Mesenchymal stem cell (in vitro differentiated cells and primary cell): Measurements from ENCODE around the gene STK32B.
A peak's percentile ranks its signal among the peaks of the same experiment; 100 is the strongest.

Source experiments
- DNase-seq: peaks from one replicate; pipeline ENCODE4 v3.0.0-alpha.2; 2013
- H2AFZ ChIP-seq: one replicate; pipeline ENCODE4 v1.6.1; 2013; ENCODE audit warnings: low read depth, mild to moderate bottlenecking, control low read depth, inconsistent platforms, low read length, moderate library complexity
- H2AK5ac ChIP-seq: 2 replicates; pipeline ENCODE4 v1.6.1; 2013; ENCODE audit warnings: low read length, moderate library complexity, mild to moderate bottlenecking, inconsistent platforms; ENCODE audit not compliant: severe bottlenecking
- H2BK120ac ChIP-seq: one replicate; pipeline ENCODE4 v1.6.1; 2013; ENCODE audit warnings: low read depth, mild to moderate bottlenecking, inconsistent platforms, low read length, moderate library complexity
- H2BK12ac ChIP-seq, 2 experiments: one replicate each; pipeline ENCODE4 v1.6.1; 2013; ENCODE audit warnings: inconsistent platforms in 2 of 2, low read length in 2 of 2, mild to moderate bottlenecking in 2 of 2, moderate library complexity in 2 of 2, control low read depth in 1 of 2
- H2BK15ac ChIP-seq: one replicate; pipeline ENCODE4 v1.6.1; 2013; ENCODE audit warnings: mild to moderate bottlenecking, low read depth, inconsistent platforms; ENCODE audit not compliant: poor library complexity, severe bottlenecking
- H2BK5ac ChIP-seq: 2 replicates; pipeline ENCODE4 v1.6.1; 2013; ENCODE audit warnings: low read depth, mild to moderate bottlenecking, low read length, control low read depth, inconsistent platforms; ENCODE audit not compliant: poor library complexity, severe bottlenecking
- H3K14ac ChIP-seq, 2 experiments: one replicate each; pipeline ENCODE4 v1.6.1; 2013; ENCODE audit warnings: inconsistent platforms in 2 of 2, low read length in 2 of 2, control low read depth in 1 of 2, mild to moderate bottlenecking in 1 of 2, moderate library complexity in 1 of 2
- H3K18ac ChIP-seq, 2 experiments: one replicate each; pipeline ENCODE4 v1.6.1; 2013; ENCODE audit warnings: inconsistent platforms in 2 of 2, low read length in 2 of 2, control low read depth in 1 of 2, low read depth in 1 of 2, mild to moderate bottlenecking in 1 of 2
- H3K23ac ChIP-seq, 2 experiments: one replicate each; pipeline ENCODE4 v1.6.1; 2013; ENCODE audit warnings: inconsistent platforms in 2 of 2, low read length in 2 of 2, mild to moderate bottlenecking in 2 of 2, moderate library complexity in 2 of 2, control low read depth in 1 of 2
- H3K27ac ChIP-seq: 2 replicates; pipeline ENCODE4 v1.5.1; 2013; ENCODE audit warnings: mild to moderate bottlenecking, moderate library complexity, low read length, control low read depth, inconsistent platforms; ENCODE audit not compliant: poor library complexity, severe bottlenecking
- H3K27me3 ChIP-seq, 2 experiments: 2 replicates each; pipeline versions ENCODE4 v1.6.1 to v1.7.0; 2013; ENCODE audit warnings: low read length in 2 of 2, mild to moderate bottlenecking in 2 of 2, moderate library complexity in 2 of 2, control low read depth in 1 of 2, inconsistent platforms in 1 of 2; ENCODE audit not compliant: control insufficient read depth in 1 of 2, insufficient read depth in 1 of 2
- H3K36me3 ChIP-seq, 2 experiments: 2 replicates each; pipeline versions ENCODE4 v1.6.1 to v1.7.0; 2013; ENCODE audit warnings: low read length in 2 of 2, control low read depth in 1 of 2, inconsistent platforms in 1 of 2, low read depth in 1 of 2, mild to moderate bottlenecking in 1 of 2; ENCODE audit not compliant: insufficient read depth in 2 of 2, control insufficient read depth in 1 of 2
- H3K4ac ChIP-seq, 2 experiments: one replicate each; pipeline ENCODE4 v1.6.1; 2013; ENCODE audit warnings: inconsistent platforms in 2 of 2, low read length in 2 of 2, mild to moderate bottlenecking in 2 of 2, moderate library complexity in 2 of 2, control low read depth in 1 of 2, low read depth in 1 of 2
- H3K4me1 ChIP-seq: 2 replicates; pipeline ENCODE4 v1.6.1; 2013; ENCODE audit warnings: low read depth, low read length, control low read depth; ENCODE audit not compliant: control insufficient read depth, insufficient read depth
- H3K4me2 ChIP-seq: 2 replicates; pipeline ENCODE4 v1.6.1; 2013; ENCODE audit warnings: low read length, mild to moderate bottlenecking, inconsistent platforms; ENCODE audit not compliant: poor library complexity, severe bottlenecking
- H3K4me3 ChIP-seq, 2 experiments: 2 replicates each; pipeline versions ENCODE4 v1.5.1 to v1.7.0; 2013; ENCODE audit warnings: low read length in 2 of 2, mild to moderate bottlenecking in 2 of 2, control low read depth in 1 of 2, low read depth in 1 of 2; ENCODE audit not compliant: insufficient read depth in 1 of 2
- H3K79me1 ChIP-seq: replicated peaks from 2 replicates; pipeline ENCODE4 v1.6.1; 2013; ENCODE audit warnings: mild to moderate bottlenecking, control low read depth, low read length, inconsistent platforms; ENCODE audit not compliant: poor library complexity, severe bottlenecking
- H3K9ac ChIP-seq: 2 replicates; pipeline ENCODE4 v1.7.0; 2013; ENCODE audit warnings: mild to moderate bottlenecking, low read length, moderate library complexity
- H3K9me3 ChIP-seq: 2 replicates; pipeline ENCODE4 v1.7.0; 2013; ENCODE audit warnings: mild to moderate bottlenecking, low read length; ENCODE audit not compliant: control insufficient read depth
- H4K8ac ChIP-seq: one replicate; pipeline ENCODE4 v1.6.1; 2013; ENCODE audit warnings: inconsistent platforms, mild to moderate bottlenecking, low read length, moderate library complexity
- H4K91ac ChIP-seq: one replicate; pipeline ENCODE4 v1.6.1; 2013; ENCODE audit warnings: mild to moderate bottlenecking, low read length, inconsistent platforms
- WGBS: methylation state at CpG from one replicate; pipeline ENCODE4 v1.1.7; 2013; ENCODE audit warnings: mixed read lengths; 5-methylcytosine and 5-hydroxymethylcytosine counted together

The STK32B gene

GRCh38 chr4:5471691-5472090, 420.4 kb downstream of the STK32B start:
- Histone ChIP-seq H3K27ac (no peak overlapping the region), H3K23ac (no peak overlapping the region), H3K18ac (no peak overlapping the region), H3K9me3 (no peaks in the 10 kb centered on the region), H2AFZ (no peak overlapping the region), H2AK5ac (no peak overlapping the region), H2BK15ac (no peak overlapping the region), H2BK5ac (no peak overlapping the region), H3K4me3 (no peak overlapping the region), H2BK12ac (no peak overlapping the region), H3K4me2 (no peak overlapping the region), H3K4me1 (peaks cover 1% of the 10 kb centered on the region), H3K14ac (no peak overlapping the region), H4K91ac (no peak overlapping the region), H3K4ac (no peak overlapping the region), H3K27me3 (no peaks in the 10 kb centered on the region), H4K8ac (no peak overlapping the region), H3K9ac (no peak overlapping the region), H2BK120ac (no peak overlapping the region), H3K36me3 (peaks cover 0 to 31% of the 10 kb centered on the region in 2 experiments), H3K79me1 (no peaks in the 10 kb centered on the region)
- 87% methylated on average over 7 of the region's 7 CpGs for WGBS
- no peak for DNase-seq

- no peak overlapping the region for H4K8ac ChIP-seq
- no peak overlapping the region for H3K27ac ChIP-seq
- no peak overlapping the region for H3K4me2 ChIP-seq
- no peak overlapping the region for H3K9ac ChIP-seq
- no peak overlapping the region for H3K23ac ChIP-seq
- no peak overlapping the region for H2AFZ ChIP-seq
- DNase-seq = no peak
- no peak overlapping the region for H3K4ac ChIP-seq
- H4K91ac ChIP-seq = no peak overlapping the region
- H3K4me3 ChIP-seq = no peak overlapping the region
- H3K27me3 ChIP-seq = no peaks in the 10 kb centered on the region
- WGBS = 93% methylated on average over 6 of the region's 6 CpGs
- H3K9me3 ChIP-seq = no peaks in the 10 kb centered on the region
- H3K4me1 ChIP-seq = peaks cover 1% of the 10 kb centered on the region
- H3K18ac ChIP-seq = no peak overlapping the region
- peaks cover 0 to 27% of the 10 kb centered on the region in 2 experiments for H3K36me3 ChIP-seq
- H2BK5ac ChIP-seq = no peak overlapping the region
- H2BK120ac ChIP-seq = no peak overlapping the region
- no peak overlapping the region for H2BK15ac ChIP-seq
- no peak overlapping the region for H2BK12ac ChIP-seq
- no peaks in the 10 kb centered on the region for H3K79me1 ChIP-seq
- no peak overlapping the region for H2AK5ac ChIP-seq
- H3K14ac ChIP-seq = no peak overlapping the region
Observed at GRCh38 chr4:5472160-5472591, 420.9 kb downstream of the STK32B start.

GRCh38 chr4:5473125-5473524, 421.8 kb downstream of the STK32B start:
- DNase-seq = no peak
- no peaks in the 10 kb centered on the region for H3K79me1 ChIP-seq
- no peak overlapping the region for H2BK15ac ChIP-seq
- WGBS = 91% methylated on average over 5 of the region's 5 CpGs
- no peak overlapping the region for H3K14ac ChIP-seq
- H2BK5ac ChIP-seq = no peak overlapping the region
- no peak overlapping the region for H2BK12ac ChIP-seq
- H2AFZ ChIP-seq = no peak overlapping the region
- H4K8ac ChIP-seq = no peak overlapping the region
- peaks cover 0 to 23% of the 10 kb centered on the region in 2 experiments for H3K36me3 ChIP-seq
- no peak overlapping the region for H3K4ac ChIP-seq
- H3K4me3 ChIP-seq = no peak overlapping the region
- H2BK120ac ChIP-seq = no peak overlapping the region
- H3K9ac ChIP-seq = no peak overlapping the region
- H3K27ac ChIP-seq = no peak overlapping the region
- no peaks in the 10 kb centered on the region for H3K27me3 ChIP-seq
- H3K4me2 ChIP-seq = no peak overlapping the region
- no peak overlapping the region for H2AK5ac ChIP-seq
- no peak overlapping the region for H4K91ac ChIP-seq
- H3K4me1 ChIP-seq = peaks cover 1% of the 10 kb centered on the region
- no peak overlapping the region for H3K23ac ChIP-seq
- H3K18ac ChIP-seq = no peak overlapping the region
- H3K9me3 ChIP-seq = no peaks in the 10 kb centered on the region

GRCh38 chr4:5474756-5475155, 423.5 kb downstream of the STK32B start:
- Histone ChIP-seq H2BK5ac (no peak overlapping the region), H3K27ac (no peak overlapping the region), H3K23ac (no peak overlapping the region), H2AK5ac (no peak overlapping the region), H3K14ac (no peak overlapping the region), H3K4me1 (peaks cover 1% of the 10 kb centered on the region), H3K9me3 (no peaks in the 10 kb centered on the region), H3K27me3 (no peaks in the 10 kb centered on the region), H3K18ac (no peak overlapping the region), H4K91ac (no peak overlapping the region), H2BK15ac (no peak overlapping the region), H2AFZ (no peak overlapping the region), H3K4me3 (no peak overlapping the region), H2BK12ac (no peak overlapping the region), H2BK120ac (no peak overlapping the region), H4K8ac (no peak overlapping the region), H3K4ac (no peak overlapping the region), H3K4me2 (no peak overlapping the region), H3K36me3 (peaks cover 0 to 13% of the 10 kb centered on the region in 2 experiments), H3K9ac (no peak overlapping the region), H3K79me1 (no peaks in the 10 kb centered on the region)
- 89% methylated on average over 5 of the region's 9 CpGs for WGBS
- DNase-seq = peak; percentile 36
